HG03045 (cell line): ENCODE results near the gene GPR157.

Experiments used
- ATAC-seq: cut with Tn5 transposase; IDR thresholded peaks from one replicate; pipeline ENCODE4 v1.9.1; 2021; ENCODE audit warnings: mild to moderate bottlenecking, moderate library complexity; ENCODE audit not compliant: unreplicated experiment

GPR157 gene

GRCh38 chr1:9066945-9067807 lies 61.7 kb downstream of the GPR157 start:
- ATAC-seq = no peak

DNA sequence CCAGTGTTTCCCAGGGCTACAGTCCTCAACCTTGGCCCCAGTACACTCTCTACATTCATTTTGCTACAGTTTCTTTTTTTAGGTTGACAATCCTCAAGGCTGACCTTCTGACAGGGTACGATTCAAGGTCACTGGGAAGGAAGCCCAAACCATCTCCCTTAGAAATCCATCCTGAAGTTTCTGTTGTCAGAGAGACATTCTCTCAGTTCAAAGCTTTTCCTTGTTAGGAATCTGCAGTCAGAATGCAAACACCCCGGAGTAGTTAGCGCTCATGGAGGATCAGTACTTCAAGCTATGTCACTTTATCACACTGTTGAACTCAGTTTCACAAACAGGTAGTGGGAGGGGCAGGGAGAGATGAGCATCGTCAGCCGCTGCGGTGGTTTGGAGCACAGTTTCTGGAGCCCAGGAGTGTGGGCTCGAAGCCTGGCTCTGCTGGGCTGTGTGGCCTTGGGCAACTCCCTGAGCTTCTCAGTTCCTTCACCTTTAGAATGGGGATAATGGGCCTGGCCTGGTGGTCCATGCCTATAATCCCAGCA lies 63.6 kb downstream of the GPR157 start:
- ATAC-seq = no peak

GRCh38 chr1:9062846-9063245 lies 66.1 kb downstream of the GPR157 start:
- no peak for ATAC-seq

GRCh38 chr1:9062021-9062471 lies 66.9 kb downstream of the GPR157 start:
- ATAC-seq = no peak

GRCh38 chr1:9061252-9061960 lies 67.5 kb downstream of the GPR157 start:
- no peak for ATAC-seq

DNA sequence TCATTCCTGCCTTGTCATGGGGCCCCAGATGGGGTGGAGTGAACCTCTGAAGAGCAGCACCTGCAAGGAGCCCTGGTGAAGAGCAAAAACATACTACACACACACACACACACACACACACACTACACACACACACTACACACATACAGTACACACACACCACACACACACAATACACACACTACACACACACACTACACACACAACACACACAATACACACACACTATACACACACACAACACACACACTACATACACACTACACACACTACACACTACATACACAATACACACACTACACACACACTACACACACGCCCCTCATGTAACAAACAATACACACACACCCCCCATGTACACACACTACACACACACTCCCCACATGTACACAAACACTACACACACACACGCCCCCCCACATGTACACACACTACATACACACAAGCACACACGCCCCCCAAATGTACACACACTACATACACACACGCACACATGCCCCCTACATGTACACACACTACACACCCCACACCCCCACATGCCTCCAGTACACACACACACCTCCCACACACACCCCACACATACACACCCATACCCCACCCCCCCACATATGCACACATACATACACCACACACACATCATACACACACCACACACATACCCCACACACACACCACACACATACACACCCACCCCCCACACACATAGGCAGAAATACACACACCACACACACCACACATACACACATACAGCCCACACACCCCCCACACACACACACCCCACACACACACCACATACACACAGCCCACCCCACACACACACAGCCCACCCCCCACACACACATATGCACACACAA lies 68.8 kb downstream of the GPR157 start:
- no peak for ATAC-seq

GRCh38 chr1:9058465-9058864 lies 70.4 kb downstream of the GPR157 start:
- ATAC-seq = no peak

DNA sequence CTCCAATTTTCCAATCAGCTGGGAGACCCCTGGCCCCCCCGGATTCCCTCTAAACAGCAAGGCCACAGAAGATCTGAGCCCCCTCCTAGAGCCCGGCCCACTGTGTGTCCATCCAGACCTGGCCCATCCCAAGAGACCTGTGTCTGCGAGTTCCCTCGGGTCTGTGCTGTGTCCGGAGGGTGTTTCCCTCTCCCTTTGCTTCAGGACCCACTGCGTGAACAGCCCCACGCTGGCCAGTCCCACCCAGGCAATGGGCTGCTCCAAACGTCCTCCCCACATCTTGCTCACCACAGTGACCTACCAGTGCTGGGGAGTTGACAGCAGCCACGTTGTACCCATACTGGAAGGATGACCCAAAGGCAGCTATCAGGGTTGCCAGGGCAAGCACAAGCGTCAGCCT lies 71.1 kb downstream of the GPR157 start:
- no peak for ATAC-seq

- no peak for ATAC-seq
Measured at GRCh38 chr1:9052272-9053049, 76.4 kb downstream of the GPR157 start.

DNA sequence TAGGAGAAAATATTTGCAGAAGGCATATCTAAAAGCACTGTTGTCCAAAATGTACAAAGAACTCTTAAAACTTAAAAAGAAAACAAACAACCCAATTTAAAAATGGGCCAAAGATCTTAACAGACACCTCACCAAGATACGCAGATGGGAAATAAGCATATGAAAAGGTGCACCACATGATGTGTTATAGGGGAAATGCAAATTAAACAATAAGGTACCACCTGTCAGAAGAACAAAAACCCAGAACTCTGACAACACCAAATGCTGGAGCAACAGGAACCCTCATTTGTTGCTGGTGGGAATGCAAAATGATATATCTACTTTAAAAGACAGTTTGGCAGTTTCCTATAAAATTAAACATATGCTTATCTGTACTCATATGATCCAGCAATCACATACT lies 77.5 kb downstream of the GPR157 start:
- no peak for ATAC-seq

- no peak for ATAC-seq
Measured at GRCh38 chr1:9050803-9051202, 78.1 kb downstream of the GPR157 start.
